ENCODE data around the gene SARNP. TPM values are rescaled to one million over a fixed set of nuclear protein-coding genes. Genes with fewer than 3 reads are reported as not detected.
"Not testable (repeated sequence)": the region's sequence is repeated elsewhere in the genome, so short reads cannot be mapped to it uniquely, and the experiment has no call there.

SARNP gene
- total RNA-seq, 1 donor from 2014 or later = 36.6 TPM

- DNase-seq (ENCODE audit: low spot score) = no peak
Observed at GRCh38 chr12:55839345-55840140, 22.0 kb upstream of the SARNP start.

- no peak for DNase-seq (ENCODE audit: low spot score)
Observed at GRCh38 chr12:55838361-55838760, 20.8 kb upstream of the SARNP start.

GRCh38 chr12:55834400-55834799 is 16.9 kb upstream of the SARNP start:
- not testable (repeated sequence) for DNase-seq (ENCODE audit: low spot score)

GRCh38 chr12:55833056-55833455 is 15.5 kb upstream of the SARNP start:
- no peak for DNase-seq (ENCODE audit: low spot score)

- no peak for DNase-seq (ENCODE audit: low spot score)
Observed at GRCh38 chr12:55831447-55831815, 13.9 kb upstream of the SARNP start.

- DNase-seq (ENCODE audit: low spot score) = peak; percentile 64
Observed at GRCh38 chr12:55830601-55831446, 13.3 kb upstream of the SARNP start.

- no peak for DNase-seq (ENCODE audit: low spot score)
Observed at GRCh38 chr12:55829967-55830600, 12.6 kb upstream of the SARNP start.

GRCh38 chr12:55828357-55828756 is 10.8 kb upstream of the SARNP start:
- DNase-seq (ENCODE audit: low spot score) = no peak

GRCh38 chr12:55827806-55828205 is 10.3 kb upstream of the SARNP start:
- DNase-seq (ENCODE audit: low spot score) = no peak

- no peak for DNase-seq (ENCODE audit: low spot score)
Observed at GRCh38 chr12:55824726-55825125, 7.2 kb upstream of the SARNP start.

- DNase-seq (ENCODE audit: low spot score) = no peak
Observed at GRCh38 chr12:55823419-55823818, 5.9 kb upstream of the SARNP start.

GRCh38 chr12:55822228-55822627 is 4.7 kb upstream of the SARNP start:
- DNase-seq (ENCODE audit: low spot score) = no peak

- DNase-seq (ENCODE audit: low spot score) = no peak
Observed at GRCh38 chr12:55820679-55821078, 3.2 kb upstream of the SARNP start.

GRCh38 chr12:55818886-55819285 is 1.4 kb upstream of the SARNP start:
- no peak for DNase-seq (ENCODE audit: low spot score)

- DNase-seq (ENCODE audit: low spot score) = no peak
Observed at GRCh38 chr12:55818140-55818728, 710 bp upstream of the SARNP start.

GRCh38 chr12:55816881-55817344 is 611 bp downstream of the SARNP start:
- DNase-seq (ENCODE audit: low spot score) = no peak

GRCh38 chr12:55815473-55815872 is 2.1 kb downstream of the SARNP start:
- DNase-seq (ENCODE audit: low spot score) = no peak

- DNase-seq (ENCODE audit: low spot score) = no peak
Observed at GRCh38 chr12:55814257-55814656, 3.3 kb downstream of the SARNP start.

- DNase-seq (ENCODE audit: low spot score) = no peak
Observed at GRCh38 chr12:55812088-55812487, 5.4 kb downstream of the SARNP start.

GRCh38 chr12:55809274-55809673 is 8.2 kb downstream of the SARNP start:
- DNase-seq (ENCODE audit: low spot score) = no peak

GRCh38 chr12:55806982-55807381 is 10.5 kb downstream of the SARNP start:
- DNase-seq (ENCODE audit: low spot score) = no peak

GRCh38 chr12:55797550-55797949 is 20.0 kb downstream of the SARNP start:
- DNase-seq (ENCODE audit: low spot score) = no peak
